ENCODE data around the gene PLSCR4. TPM values are rescaled to one million over a fixed set of nuclear protein-coding genes. Genes with fewer than 3 reads are reported as not detected.

The PLSCR4 gene
- total and polyA plus RNA-seq, 12 donors = 4.6 to 16.4 (median 10.2) TPM

GRCh38 chr3:146184241-146185015, 66.5 kb downstream of the PLSCR4 start:
- no peak overlapping the region for H3K27ac ChIP-seq
- no peak for DNase-seq
- peaks cover 0 to 5% (median 0%) of the 10 kb centered on the region in 9 donors for H3K36me3 ChIP-seq
- no peak overlapping the region for H3K4me3 ChIP-seq
- ATAC-seq = no peak
- H3K27me3 ChIP-seq = no peaks in the 10 kb centered on the region
- intact Hi-C loops (cut with DNase I) = loop anchor here in 3 of 10 donors (5.0 to 10.0 kb wide), 2 partner anchors 122 to 410 kb away; no protein-coding TSS in a partner anchor
- H3K9me3 ChIP-seq = no peaks in the 10 kb centered on the region
- no peak for TF ChIP-seq CTCF (IDR thresholded peaks at IDR 0.05)
- 47 to 51% methylated on average over 2 of the region's 2 CpGs for WGBS, 2 donors
- peaks cover 0 to 2% (median 0%) of the 10 kb centered on the region in 9 donors for H3K4me1 ChIP-seq

GRCh38 chr3:146181216-146181615, 69.7 kb downstream of the PLSCR4 start:
- H3K27me3 ChIP-seq = no peaks in the 10 kb centered on the region
- no peak for DNase-seq
- H3K4me1 ChIP-seq = peaks cover 0 to 9% (median 0%) of the 10 kb centered on the region in 9 donors
- H3K36me3 ChIP-seq = no peaks in the 10 kb centered on the region
- TF ChIP-seq CTCF (IDR thresholded peaks at IDR 0.05) = no peak
- H3K9me3 ChIP-seq = no peaks in the 10 kb centered on the region
- no peak overlapping the region for H3K27ac ChIP-seq
- ATAC-seq = no peak
- no peak overlapping the region for H3K4me3 ChIP-seq
- WGBS, 2 donors = 95 to 97% methylated on average over 5 of the region's 5 CpGs
- intact Hi-C loops (cut with DNase I) = loop anchor here in 1 of 10 donors (10.0 kb wide), 1 partner anchor 406 kb away; no protein-coding TSS in a partner anchor

- Histone ChIP-seq H3K36me3 (no peaks in the 10 kb centered on the region), H3K9me3 (no peaks in the 10 kb centered on the region), H3K4me3 (no peak overlapping the region), H3K4me1 (peaks cover 0 to 9% (median 0%) of the 10 kb centered on the region in 9 donors), H3K27me3 (no peaks in the 10 kb centered on the region), H3K27ac (no peak overlapping the region)
- 88 to 96% methylated on average over 6 of the region's 6 CpGs for WGBS, 2 donors
- no peak for ATAC-seq
- DNase-seq = no peak
- TF ChIP-seq CTCF (IDR thresholded peaks at IDR 0.05) = no peak
- intact Hi-C loops (cut with DNase I) = loop anchor here in 1 of 10 donors (10.0 kb wide), 1 partner anchor 406 kb away; no protein-coding TSS in a partner anchor
These were observed 70.5 kb downstream of the PLSCR4 start for GRCh38 chr3:146180376-146180775.

GRCh38 chr3:146178006-146178689, 72.8 kb downstream of the PLSCR4 start:
- peaks cover 0 to 9% (median 0%) of the 10 kb centered on the region in 9 donors for H3K4me1 ChIP-seq
- intact Hi-C loops (cut with DNase I) = no loop called here
- 73 to 75% methylated on average over 6 of the region's 6 CpGs for WGBS, 2 donors
- H3K27ac ChIP-seq = peak overlapping the region in 4 of 10 donors; percentile 15 to 66 (median 24)
- no peaks in the 10 kb centered on the region for H3K36me3 ChIP-seq
- H3K4me3 ChIP-seq = no peak overlapping the region
- TF ChIP-seq CTCF (IDR thresholded peaks at IDR 0.05) = no peak
- no peaks in the 10 kb centered on the region for H3K27me3 ChIP-seq
- DNase-seq (no peak), ATAC-seq (peak in 1 of 8 donors; percentile 47)
- H3K9me3 ChIP-seq = no peaks in the 10 kb centered on the region

Data from heart right ventricle (tissue), 16 donors.